Neutrophil (primary cell): ENCODE results near the gene IER5L.

Source experiments
- H3K27ac ChIP-seq: fragments of 200-600 bp; sonication (generic); 2 replicates; pipeline ENCODE4 v1.5.1; 2016; ENCODE audit warnings: mild to moderate bottlenecking, moderate library complexity
- H3K27me3 ChIP-seq: fragments of 200-600 bp; sonication (generic); 2 replicates; pipeline ENCODE4 v1.6.0; 2016; ENCODE audit warnings: mild to moderate bottlenecking
- H3K36me3 ChIP-seq: fragments of 200-600 bp; sonication (generic); 2 replicates; pipeline ENCODE4 v1.5.1; 2017
- H3K4me1 ChIP-seq, 2 experiments: fragments of 200-600 bp in 1 of 2; sonication (generic) in 1 of 2; 1 replicate in 1 of 2; 2 replicates in 1 of 2; pipeline versions ENCODE4 v1.5.1 to v1.6.1; 2013 to 2016; ENCODE audit warnings: low read depth in 1 of 2, low read length in 1 of 2, mild to moderate bottlenecking in 1 of 2, moderate library complexity in 1 of 2; ENCODE audit not compliant: control insufficient read depth in 1 of 2, insufficient read depth in 1 of 2
- H3K4me3 ChIP-seq, 2 experiments: fragments of 200-600 bp in 1 of 2; sonication (generic) in 1 of 2; 1 replicate in 1 of 2; 2 replicates in 1 of 2; pipeline ENCODE4 v1.5.1; 2013 to 2016; ENCODE audit warnings: low read depth in 1 of 2, low read length in 1 of 2, mild to moderate bottlenecking in 1 of 2, moderate library complexity in 1 of 2
- H3K9me3 ChIP-seq: fragments of 200-600 bp; sonication (generic); 2 replicates; pipeline ENCODE4 v1.5.1; 2016
- CTCF ChIP-seq: fragments of 200-600 bp; sonication (generic); IDR thresholded peaks from 2 replicates; pipeline ENCODE4 v1.5.1; 2016; ENCODE audit warnings: antibody characterized with exemption

Gene IER5L

GRCh38 chr9:129177791-129178567, at the start of gene IER5L:
IER5L (minus strand) TSS chr9:129178261; CDS start chr9:129178052, 209 bp downstream.
- H3K27ac ChIP-seq: peak within 1 kb of the TSS; percentile 15
- peaks cover 58% of the 10 kb centered on the region for H3K27me3 ChIP-seq
- TF ChIP-seq CTCF: peak; percentile 15
- no peaks in the 10 kb centered on the region for H3K9me3 ChIP-seq
- peaks cover 52 to 53% of the 10 kb centered on the region in 2 experiments for H3K4me1 ChIP-seq
- no peaks in the 10 kb centered on the region for H3K36me3 ChIP-seq
- H3K4me3 ChIP-seq: peak within 1 kb of the TSS; percentile 78 to 93

GRCh38 chr9:129227843-129228189, 49.8 kb upstream of the IER5L start:
- Histone ChIP-seq H3K4me1 (no peaks in the 10 kb centered on the region), H3K36me3 (no peaks in the 10 kb centered on the region), H3K27me3 (no peaks in the 10 kb centered on the region), H3K4me3 (no peak overlapping the region), H3K9me3 (no peaks in the 10 kb centered on the region), H3K27ac (no peak overlapping the region)
- no peak for TF ChIP-seq CTCF

DNA sequence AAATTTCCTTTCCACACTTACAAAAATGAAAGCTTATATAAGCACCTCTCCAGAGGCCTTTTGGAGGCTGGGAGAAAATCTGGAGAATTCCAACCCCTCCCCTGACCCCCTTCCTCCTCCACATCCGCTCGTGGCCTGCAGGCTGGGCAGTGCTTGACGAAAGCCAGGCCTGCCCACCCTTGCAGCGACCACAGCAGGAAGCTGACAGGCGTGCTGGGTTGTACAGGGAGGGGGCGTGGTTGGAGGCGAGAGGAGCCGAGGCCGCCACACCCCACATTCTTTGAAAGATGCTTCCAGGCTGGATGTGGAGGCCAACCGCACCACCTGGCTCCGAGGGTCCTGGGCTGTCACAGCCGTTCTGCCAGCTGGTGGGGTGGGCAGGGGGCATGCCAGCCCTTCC, 47.8 kb upstream of the IER5L start:
- H3K4me3 ChIP-seq: no peak overlapping the region
- no peaks in the 10 kb centered on the region for H3K4me1 ChIP-seq
- H3K27me3 ChIP-seq: no peaks in the 10 kb centered on the region
- no peak overlapping the region for H3K27ac ChIP-seq
- TF ChIP-seq CTCF: no peak
- H3K9me3 ChIP-seq: no peaks in the 10 kb centered on the region
- H3K36me3 ChIP-seq: no peaks in the 10 kb centered on the region

DNA sequence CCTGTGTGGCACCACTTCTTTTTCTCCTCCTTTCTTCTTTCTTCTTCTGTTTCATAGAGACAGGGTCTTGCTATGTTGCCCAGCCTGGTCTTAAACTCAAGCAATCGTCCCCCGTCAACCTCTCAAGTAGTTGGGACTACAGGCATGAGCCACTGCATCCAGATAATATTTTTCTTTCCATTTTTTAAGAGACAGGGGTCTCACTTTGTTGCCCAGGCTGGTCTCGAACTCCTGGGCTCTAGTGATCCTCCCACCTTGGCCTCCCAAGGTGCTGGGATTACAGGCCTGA, 47.4 kb upstream of the IER5L start:
- Histone ChIP-seq H3K4me1 (no peaks in the 10 kb centered on the region), H3K9me3 (no peaks in the 10 kb centered on the region), H3K4me3 (no peak overlapping the region), H3K27ac (no peak overlapping the region), H3K36me3 (no peaks in the 10 kb centered on the region), H3K27me3 (no peaks in the 10 kb centered on the region)
- TF ChIP-seq CTCF: no peak

DNA sequence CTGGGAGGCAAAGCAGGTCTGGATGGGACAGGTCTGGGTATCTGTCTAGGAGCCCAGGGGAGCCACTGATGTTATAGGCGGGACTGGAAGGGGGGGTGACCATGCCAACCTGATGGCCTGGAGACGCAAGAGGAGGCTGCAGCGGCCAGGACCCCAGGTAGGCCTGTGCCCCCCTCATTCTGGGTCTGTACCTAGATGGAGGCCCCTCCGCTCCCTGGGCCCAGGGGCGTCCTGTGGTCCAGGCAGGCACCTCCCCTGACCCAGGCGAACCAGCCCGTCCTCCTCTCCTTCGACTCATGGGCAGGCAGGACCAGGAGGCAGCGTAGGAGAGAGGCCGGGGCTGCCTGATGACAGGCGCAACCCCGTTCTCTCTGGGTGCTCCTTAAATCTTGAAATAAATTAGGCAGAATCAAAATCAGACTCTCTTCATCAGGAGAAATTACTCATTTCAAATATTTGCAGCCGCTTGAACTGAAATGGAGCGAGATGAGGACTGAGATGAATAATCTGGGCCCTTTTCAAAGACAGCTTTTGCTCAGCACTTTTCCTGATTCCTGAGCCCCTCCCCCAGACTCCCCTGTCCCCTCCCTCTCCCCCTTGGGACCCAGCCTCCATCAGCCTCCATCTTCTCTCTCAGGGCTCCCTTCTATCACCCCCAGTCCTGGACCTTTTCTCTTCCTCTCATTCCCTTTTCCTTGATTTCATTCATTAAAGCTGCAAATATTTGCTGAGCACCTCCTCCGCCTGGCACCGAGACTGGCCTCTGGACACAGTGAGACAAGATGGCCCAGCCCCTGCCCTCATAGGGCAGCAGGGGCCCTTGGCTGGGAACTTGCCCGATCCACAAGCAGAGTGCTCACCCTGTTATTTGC, 46.8 kb upstream of the IER5L start:
- Histone ChIP-seq H3K4me3 (no peak overlapping the region), H3K9me3 (no peaks in the 10 kb centered on the region), H3K27me3 (no peaks in the 10 kb centered on the region), H3K4me1 (no peaks in the 10 kb centered on the region), H3K36me3 (no peaks in the 10 kb centered on the region), H3K27ac (no peak overlapping the region)
- no peak for TF ChIP-seq CTCF
